NT2/D1 (cell line): Measurements from ENCODE around the gene TMEM11.

Experiments
- SUZ12 ChIP-seq: IDR thresholded peaks from 2 replicates; pipeline ENCODE4 v1.6.1; 2011; ENCODE audit not compliant: insufficient read length, insufficient read depth; ENCODE audit errors: extremely low read depth
- YY1 ChIP-seq: IDR thresholded peaks from 2 replicates; pipeline ENCODE4 v1.6.1; 2011; ENCODE audit not compliant: insufficient read length, insufficient read depth
- ZNF274 ChIP-seq: IDR thresholded peaks from 2 replicates; pipeline ENCODE4 v1.6.1; 2011; ENCODE audit warnings: mild to moderate bottlenecking, low read depth, low read length

- no peak for TF ChIP-seq SUZ12
- TF ChIP-seq YY1: no peak
- no peak for TF ChIP-seq ZNF274
These were observed 15.6 kb downstream of the TMEM11 start for GRCh38 chr17:21198411-21198810.
